Hepatocyte (in vitro differentiated cells): ENCODE data around the gene BLID. TPM values are rescaled to one million over a fixed set of nuclear protein-coding genes. Genes with fewer than 3 reads are reported as not detected.

Experiments used
- DNase-seq: peaks from one replicate; pipeline ENCODE4 v3.0.0-alpha.2; 2016; ENCODE audit warnings: low spot score
- H2AFZ ChIP-seq: fragments of 200-600 bp; sonication (generic); 2 replicates; pipeline ENCODE4 v1.6.0; 2016; ENCODE audit warnings: antibody characterized with exemption, mild to moderate bottlenecking
- H3K27ac ChIP-seq: fragments of 200-600 bp; sonication (generic); 2 replicates; pipeline ENCODE4 v1.5.1; 2016; ENCODE audit warnings: mild to moderate bottlenecking
- H3K27me3 ChIP-seq: fragments of 200-600 bp; sonication (generic); 2 replicates; pipeline ENCODE4 v1.6.1; 2016
- H3K36me3 ChIP-seq: fragments of 200-600 bp; sonication (generic); replicated peaks from 2 replicates; pipeline ENCODE4 v1.5.1; 2016; ENCODE audit warnings: low read depth; ENCODE audit not compliant: insufficient read depth
- H3K4me1 ChIP-seq: fragments of 200-600 bp; sonication (generic); 2 replicates; pipeline ENCODE4 v1.5.1; 2016; ENCODE audit warnings: mild to moderate bottlenecking, moderate library complexity; ENCODE audit not compliant: insufficient read depth
- H3K4me2 ChIP-seq: fragments of 200-600 bp; sonication (generic); 2 replicates; pipeline ENCODE4 v1.6.0; 2016
- H3K4me3 ChIP-seq: fragments of 200-600 bp; sonication (generic); 2 replicates; pipeline ENCODE4 v1.5.1; 2016; ENCODE audit warnings: mild to moderate bottlenecking
- H3K79me2 ChIP-seq: fragments of 200-600 bp; sonication (generic); 2 replicates; pipeline ENCODE4 v1.6.0; 2017; ENCODE audit warnings: mild to moderate bottlenecking
- H3K9me2 ChIP-seq: fragments of 200-600 bp; sonication (generic); replicated peaks from 2 replicates; pipeline ENCODE4 v1.6.0; 2017; ENCODE audit warnings: mild to moderate bottlenecking; ENCODE audit not compliant: insufficient read depth
- H3K9me3 ChIP-seq: fragments of 200-600 bp; sonication (generic); 2 replicates; pipeline ENCODE4 v1.5.1; 2016; ENCODE audit warnings: low read depth, mild to moderate bottlenecking
- H4K20me1 ChIP-seq: fragments of 200-600 bp; sonication (generic); 2 replicates; pipeline ENCODE4 v1.6.0; 2016; ENCODE audit warnings: mild to moderate bottlenecking; ENCODE audit not compliant: insufficient read depth, poor library complexity, severe bottlenecking
- EZH2 ChIP-seq: fragments of 200-600 bp; sonication (generic); IDR thresholded peaks from 2 replicates; pipeline ENCODE4 v1.6.1; 2016; ENCODE audit warnings: antibody characterized with exemption, mild to moderate bottlenecking, borderline replicate concordance
- EZH2phosphoT487 ChIP-seq: fragments of 200-600 bp; sonication (generic); IDR thresholded peaks from one replicate; pipeline ENCODE4 v1.6.1; 2018; ENCODE audit warnings: antibody characterized with exemption, mild to moderate bottlenecking, low read depth, moderate library complexity; ENCODE audit not compliant: unreplicated experiment, severe bottlenecking
- WGBS: methylation state at CpG from one replicate; pipeline ENCODE4 v1.1.6; 2016; ENCODE audit warnings: low lambda C conversion rate; ENCODE audit errors: missing lambda C conversion rate; 5-methylcytosine and 5-hydroxymethylcytosine counted together
- polyA plus RNA-seq: library from polyadenylated mRNA; unstranded; fragments of >200 nt; fragmentation: Nextera tagmentation; extraction: Ambion mirVana; gene quantifications from 2 replicates; pipeline ENCODE4 v1.2.1, GENCODE V29; 2016
- total RNA-seq: library from RNA; depleted of rRNA; stranded (reverse); fragments of >200 nt; gene quantifications from 2 replicates; pipeline ENCODE4 v1.2.3, GENCODE V29; 2014
- TF ChIP-seq, protein P1 (sequence below): fragments of 200-600 bp; sonication (generic); IDR thresholded peaks from 2 replicates; pipeline ENCODE4 v1.5.1; 2016; ENCODE audit warnings: antibody characterized with exemption, mild to moderate bottlenecking; ENCODE audit not compliant: poor library complexity

BLID gene
- total and polyA plus RNA-seq, 2 experiments from 2014 or later = 0.41 to 2.3 TPM

DNA sequence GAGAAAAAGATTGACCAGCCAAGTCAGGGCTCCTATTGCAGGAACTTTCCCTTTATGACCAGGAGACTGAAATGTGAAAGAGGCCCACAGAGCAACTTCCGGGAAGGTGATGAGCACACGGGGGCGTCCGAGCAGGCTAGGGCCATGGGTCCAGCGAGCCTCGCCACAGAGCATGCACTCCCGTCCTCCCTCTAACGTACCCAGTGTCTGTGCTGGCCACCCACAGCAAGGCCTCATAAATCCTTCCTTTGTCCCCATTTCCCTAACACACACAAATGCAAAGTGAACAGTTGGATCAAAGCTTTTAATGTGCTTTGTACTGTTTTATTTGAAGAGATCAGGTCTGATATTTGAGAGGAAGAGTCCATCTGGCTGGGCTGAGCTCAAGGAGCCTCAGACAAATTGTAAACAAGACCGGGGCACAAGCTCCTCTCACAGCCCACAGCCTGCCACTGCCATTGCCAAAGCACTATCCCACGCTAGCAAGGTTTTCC lies 44.3 kb downstream of the BLID start:
- no peaks in the 10 kb centered on the region for H3K36me3 ChIP-seq
- H3K79me2 ChIP-seq = no peaks in the 10 kb centered on the region
- DNase-seq = no peak
- no peak overlapping the region for H3K4me2 ChIP-seq
- H3K27ac ChIP-seq = peak overlapping the region; percentile 30
- H3K27me3 ChIP-seq = no peaks in the 10 kb centered on the region
- no peak overlapping the region for H2AFZ ChIP-seq
- H3K4me1 ChIP-seq = no peaks in the 10 kb centered on the region
- TF ChIP-seq, protein P1, sequence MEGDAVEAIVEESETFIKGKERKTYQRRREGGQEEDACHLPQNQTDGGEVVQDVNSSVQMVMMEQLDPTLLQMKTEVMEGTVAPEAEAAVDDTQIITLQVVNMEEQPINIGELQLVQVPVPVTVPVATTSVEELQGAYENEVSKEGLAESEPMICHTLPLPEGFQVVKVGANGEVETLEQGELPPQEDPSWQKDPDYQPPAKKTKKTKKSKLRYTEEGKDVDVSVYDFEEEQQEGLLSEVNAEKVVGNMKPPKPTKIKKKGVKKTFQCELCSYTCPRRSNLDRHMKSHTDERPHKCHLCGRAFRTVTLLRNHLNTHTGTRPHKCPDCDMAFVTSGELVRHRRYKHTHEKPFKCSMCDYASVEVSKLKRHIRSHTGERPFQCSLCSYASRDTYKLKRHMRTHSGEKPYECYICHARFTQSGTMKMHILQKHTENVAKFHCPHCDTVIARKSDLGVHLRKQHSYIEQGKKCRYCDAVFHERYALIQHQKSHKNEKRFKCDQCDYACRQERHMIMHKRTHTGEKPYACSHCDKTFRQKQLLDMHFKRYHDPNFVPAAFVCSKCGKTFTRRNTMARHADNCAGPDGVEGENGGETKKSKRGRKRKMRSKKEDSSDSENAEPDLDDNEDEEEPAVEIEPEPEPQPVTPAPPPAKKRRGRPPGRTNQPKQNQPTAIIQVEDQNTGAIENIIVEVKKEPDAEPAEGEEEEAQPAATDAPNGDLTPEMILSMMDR = no peak
- no peak overlapping the region for H3K4me3 ChIP-seq
- H3K9me2 ChIP-seq = no peaks in the 10 kb centered on the region
- WGBS = 48% methylated on average over 10 of the region's 10 CpGs
- no peaks in the 10 kb centered on the region for H3K9me3 ChIP-seq
- no peaks in the 10 kb centered on the region for H4K20me1 ChIP-seq

DNA sequence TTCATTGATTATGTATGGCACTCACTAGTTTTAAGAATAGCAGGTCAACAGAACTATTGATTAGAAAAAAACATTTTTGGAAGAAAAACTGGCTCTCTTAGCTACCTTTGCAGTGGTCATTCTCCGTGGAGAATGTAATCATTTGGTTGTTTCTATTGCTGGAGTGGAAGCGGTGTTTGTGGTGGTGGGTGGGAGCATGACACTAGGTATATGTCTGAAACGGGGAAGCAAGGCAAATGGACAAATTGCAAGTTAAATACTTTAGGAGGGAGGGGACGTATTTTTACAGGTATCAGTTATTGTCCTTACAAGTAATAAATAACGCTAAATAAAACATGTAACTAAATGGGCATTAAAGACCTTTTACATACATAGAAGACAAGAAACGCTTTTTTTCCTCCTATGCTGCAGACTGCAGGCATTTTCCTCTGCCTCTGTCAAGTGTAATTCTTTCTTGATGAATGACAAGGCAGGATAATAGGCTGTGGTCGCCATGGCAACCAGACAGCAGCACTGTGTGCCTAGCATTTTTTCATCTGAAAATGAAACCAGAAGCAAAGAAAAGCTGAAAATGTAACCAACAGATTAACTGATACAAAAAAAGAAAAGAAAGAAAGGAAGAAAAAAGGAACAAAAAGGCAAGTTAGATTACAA lies 46.2 kb downstream of the BLID start:
- no peak overlapping the region for H2AFZ ChIP-seq
- H4K20me1 ChIP-seq = no peaks in the 10 kb centered on the region
- TF ChIP-seq, protein P1 = no peak
- TF ChIP-seq EZH2phosphoT487 (no peak), EZH2 (no peak)
- H3K4me3 ChIP-seq = no peak overlapping the region
- peak overlapping the region; percentile 11 for H3K4me2 ChIP-seq
- H3K9me2 ChIP-seq = no peaks in the 10 kb centered on the region
- H3K36me3 ChIP-seq = no peaks in the 10 kb centered on the region
- DNase-seq = peak; percentile 79
- no peaks in the 10 kb centered on the region for H3K4me1 ChIP-seq
- H3K9me3 ChIP-seq = no peaks in the 10 kb centered on the region
- no peaks in the 10 kb centered on the region for H3K27me3 ChIP-seq
- H3K27ac ChIP-seq = peak overlapping the region; percentile 5
- WGBS = 49% methylated on average over 7 of the region's 7 CpGs
- H3K79me2 ChIP-seq = no peaks in the 10 kb centered on the region

GRCh38 chr11:122068837-122069236 lies 47.2 kb downstream of the BLID start:
- no peaks in the 10 kb centered on the region for H3K79me2 ChIP-seq
- no peak for DNase-seq
- no peak overlapping the region for H2AFZ ChIP-seq
- H3K4me3 ChIP-seq = no peak overlapping the region
- TF ChIP-seq EZH2phosphoT487 = no peak
- no peak for TF ChIP-seq EZH2
- TF ChIP-seq, protein P1 = no peak
- no peaks in the 10 kb centered on the region for H3K27me3 ChIP-seq
- no peaks in the 10 kb centered on the region for H3K36me3 ChIP-seq
- H4K20me1 ChIP-seq = no peaks in the 10 kb centered on the region
- 82% methylated on average over 3 of the region's 3 CpGs for WGBS
- H3K4me2 ChIP-seq = peak overlapping the region; percentile 61
- no peaks in the 10 kb centered on the region for H3K9me2 ChIP-seq
- peak overlapping the region; percentile 60 for H3K27ac ChIP-seq
- no peaks in the 10 kb centered on the region for H3K4me1 ChIP-seq
- no peaks in the 10 kb centered on the region for H3K9me3 ChIP-seq
